ENCODE results near the gene LPCAT1. TPM values are rescaled to one million over a fixed set of nuclear protein-coding genes. Genes with fewer than 3 reads are reported as not detected.

The LPCAT1 gene
- total RNA-seq, 4 donors from 2014 or later = 7.7 to 44.8 (median 12.0) TPM

DNA sequence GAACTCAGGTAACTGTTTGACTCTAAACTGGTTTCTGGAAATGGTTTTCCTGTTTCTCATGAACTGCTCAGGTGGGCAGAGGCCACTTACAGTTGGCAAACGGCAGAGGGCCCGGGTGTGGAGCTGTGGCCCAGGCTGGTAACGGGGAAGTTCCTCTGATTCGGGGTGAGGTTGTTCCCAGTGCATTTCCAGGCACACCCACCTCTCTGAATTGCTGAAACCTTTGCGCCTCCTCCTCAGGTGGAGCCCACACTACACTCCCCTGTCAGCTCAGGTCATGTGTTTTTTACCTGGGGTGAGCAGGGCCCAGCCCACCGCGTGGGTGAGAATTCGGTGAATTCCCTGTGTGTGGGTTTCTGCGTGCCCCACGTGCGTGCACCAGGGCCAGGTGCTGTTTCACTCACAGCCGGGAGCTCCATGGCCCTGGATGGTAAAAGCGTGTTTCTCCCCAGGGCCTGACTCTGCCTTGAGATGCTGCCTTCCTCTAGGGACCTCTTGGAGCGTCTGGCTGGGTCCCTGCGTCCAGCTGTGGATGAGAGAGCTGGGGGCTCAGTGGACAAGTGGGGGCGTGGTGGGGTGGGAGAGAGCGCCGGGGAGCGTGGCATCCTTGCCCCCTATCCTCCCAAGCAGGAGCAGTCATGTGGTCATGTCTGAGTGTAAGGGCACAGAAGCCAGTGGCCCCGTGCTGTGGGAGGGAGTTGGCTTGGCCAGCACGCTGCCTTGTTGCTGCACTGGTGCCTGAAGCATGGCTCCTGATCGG, 33.5 kb upstream of the LPCAT1 start:
- no peaks in the 10 kb centered on the region for H3K36me3 ChIP-seq
- intact Hi-C loops (cut with DNase I) = no loop called here
- peaks cover 7 to 21% (median 8%) of the 10 kb centered on the region in 3 donors for H3K4me1 ChIP-seq
- TF ChIP-seq, protein P1, sequence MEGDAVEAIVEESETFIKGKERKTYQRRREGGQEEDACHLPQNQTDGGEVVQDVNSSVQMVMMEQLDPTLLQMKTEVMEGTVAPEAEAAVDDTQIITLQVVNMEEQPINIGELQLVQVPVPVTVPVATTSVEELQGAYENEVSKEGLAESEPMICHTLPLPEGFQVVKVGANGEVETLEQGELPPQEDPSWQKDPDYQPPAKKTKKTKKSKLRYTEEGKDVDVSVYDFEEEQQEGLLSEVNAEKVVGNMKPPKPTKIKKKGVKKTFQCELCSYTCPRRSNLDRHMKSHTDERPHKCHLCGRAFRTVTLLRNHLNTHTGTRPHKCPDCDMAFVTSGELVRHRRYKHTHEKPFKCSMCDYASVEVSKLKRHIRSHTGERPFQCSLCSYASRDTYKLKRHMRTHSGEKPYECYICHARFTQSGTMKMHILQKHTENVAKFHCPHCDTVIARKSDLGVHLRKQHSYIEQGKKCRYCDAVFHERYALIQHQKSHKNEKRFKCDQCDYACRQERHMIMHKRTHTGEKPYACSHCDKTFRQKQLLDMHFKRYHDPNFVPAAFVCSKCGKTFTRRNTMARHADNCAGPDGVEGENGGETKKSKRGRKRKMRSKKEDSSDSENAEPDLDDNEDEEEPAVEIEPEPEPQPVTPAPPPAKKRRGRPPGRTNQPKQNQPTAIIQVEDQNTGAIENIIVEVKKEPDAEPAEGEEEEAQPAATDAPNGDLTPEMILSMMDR (IDR thresholded peaks at IDR 0.05) = no peak
- TF ChIP-seq POLR2A (IDR thresholded peaks at IDR 0.05) = no peak
- 72 to 77% methylated on average over 8 to 12 of the region's 22 CpGs for WGBS, 2 donors
- DNase-seq = no peak
- H3K27me3 ChIP-seq = peaks cover 0 to 68% (median 0%) of the 10 kb centered on the region in 4 donors
- no peaks in the 10 kb centered on the region for H3K9me3 ChIP-seq
- no peak overlapping the region for H3K27ac ChIP-seq
- no peak overlapping the region for H3K4me3 ChIP-seq

DNA sequence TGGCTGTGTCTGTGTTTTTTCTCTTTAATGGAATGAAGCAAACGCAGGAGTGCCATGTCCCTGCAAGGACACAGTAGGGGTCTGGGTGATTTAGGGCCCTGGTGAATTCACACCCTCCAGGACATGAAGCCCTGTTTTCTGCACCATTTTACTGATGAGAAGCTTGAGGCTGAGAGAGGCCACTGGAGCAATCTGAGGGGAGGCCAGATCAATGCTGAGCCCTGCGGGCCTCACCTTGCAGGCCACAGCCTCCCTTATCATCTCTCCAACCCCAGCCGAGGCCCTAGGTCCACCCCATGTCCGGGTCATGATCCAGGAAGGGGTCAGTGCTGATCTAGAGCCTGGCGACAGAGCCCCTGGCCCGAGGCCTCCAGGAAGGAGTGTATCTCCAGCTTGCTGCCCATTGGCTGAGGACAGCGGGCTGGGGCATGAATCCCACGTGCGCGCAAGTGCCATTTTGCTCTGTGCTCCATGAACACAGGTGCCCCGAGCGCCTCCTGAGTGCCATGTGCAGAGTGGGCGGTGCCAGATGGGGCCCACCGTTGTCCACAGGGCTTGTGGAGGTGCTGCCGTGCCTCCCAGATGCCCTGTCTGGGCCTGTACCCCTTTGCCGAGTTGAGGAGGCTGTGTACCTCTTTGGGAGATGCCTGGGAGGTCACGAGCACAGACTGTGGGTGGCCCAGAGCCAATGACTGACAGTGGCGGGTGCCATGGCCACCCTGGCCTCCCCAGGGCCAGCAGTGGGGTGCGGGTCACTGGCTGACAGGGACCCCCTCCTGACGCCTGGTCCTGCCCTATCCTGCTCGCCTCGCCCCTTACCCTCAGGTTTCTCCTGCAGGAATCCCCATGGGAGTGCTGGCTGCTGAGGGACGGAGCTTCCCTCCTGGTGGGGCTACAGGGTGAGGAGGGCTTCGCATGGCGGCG, 32.3 kb upstream of the LPCAT1 start:
- Histone ChIP-seq H3K9me3 (no peaks in the 10 kb centered on the region), H3K27me3 (peaks cover 0 to 70% (median 0%) of the 10 kb centered on the region in 4 donors), H3K4me3 (no peak overlapping the region), H3K4me1 (peaks cover 7 to 29% (median 8%) of the 10 kb centered on the region in 3 donors), H3K27ac (no peak overlapping the region), H3K36me3 (no peaks in the 10 kb centered on the region)
- TF ChIP-seq POLR2A (IDR thresholded peaks at IDR 0.05) = no peak
- TF ChIP-seq, protein P1 (IDR thresholded peaks at IDR 0.05) = no peak
- no peak for DNase-seq
- intact Hi-C loops (cut with DNase I) = no loop called here
- 84 to 87% methylated on average over 3 to 13 of the region's 26 CpGs for WGBS, 2 donors

DNA sequence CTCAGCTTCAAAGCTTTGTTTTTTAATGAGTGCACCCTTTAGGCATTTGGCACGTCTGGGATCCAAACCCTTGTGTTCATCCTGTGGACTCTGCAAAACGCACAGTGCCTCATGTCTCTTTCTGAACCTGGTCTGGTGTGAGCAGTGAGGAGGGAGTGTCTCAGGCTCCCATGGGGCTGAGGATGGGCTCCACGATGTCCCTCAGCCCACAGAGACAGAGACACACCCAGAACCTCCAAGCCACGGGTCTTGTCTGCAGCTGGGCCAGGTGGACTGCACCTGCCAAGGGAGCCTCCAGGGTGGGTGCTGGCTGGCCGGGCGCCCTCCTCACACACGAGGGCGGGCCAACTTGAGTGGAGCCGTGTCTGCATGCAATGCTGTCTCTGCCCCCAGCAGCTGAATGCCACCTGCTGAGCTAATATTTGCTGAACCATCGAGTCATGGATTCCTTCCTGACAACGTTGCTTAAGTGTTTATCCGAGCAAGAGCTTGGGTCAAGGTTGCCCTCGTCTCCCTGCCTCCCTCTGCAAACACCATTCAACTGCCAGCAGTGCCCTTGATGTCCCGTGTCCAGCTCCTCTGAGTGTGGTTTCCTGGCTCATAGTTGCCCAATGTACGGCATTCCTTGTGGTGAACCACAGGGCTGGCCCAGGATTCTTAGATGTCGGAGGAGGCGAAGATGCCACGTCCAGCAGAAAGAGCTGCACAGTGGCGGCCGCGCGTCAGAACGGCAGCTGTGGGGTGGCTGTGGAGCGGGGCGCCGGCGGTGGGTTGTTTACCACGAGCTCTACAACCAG, 31.4 kb upstream of the LPCAT1 start:
- Histone ChIP-seq H3K36me3 (no peaks in the 10 kb centered on the region), H3K27me3 (peaks cover 0 to 68% (median 0%) of the 10 kb centered on the region in 4 donors), H3K9me3 (no peaks in the 10 kb centered on the region), H3K4me3 (no peak overlapping the region), H3K4me1 (peaks cover 7 to 29% (median 8%) of the 10 kb centered on the region in 3 donors), H3K27ac (no peak overlapping the region)
- intact Hi-C loops (cut with DNase I) = no loop called here
- no peak for TF ChIP-seq POLR2A (IDR thresholded peaks at IDR 0.05)
- TF ChIP-seq, protein P1 (IDR thresholded peaks at IDR 0.05) = no peak
- no peak for DNase-seq
- WGBS, 2 donors = 33 to 77% methylated on average over 4 to 11 of the region's 28 CpGs

DNA sequence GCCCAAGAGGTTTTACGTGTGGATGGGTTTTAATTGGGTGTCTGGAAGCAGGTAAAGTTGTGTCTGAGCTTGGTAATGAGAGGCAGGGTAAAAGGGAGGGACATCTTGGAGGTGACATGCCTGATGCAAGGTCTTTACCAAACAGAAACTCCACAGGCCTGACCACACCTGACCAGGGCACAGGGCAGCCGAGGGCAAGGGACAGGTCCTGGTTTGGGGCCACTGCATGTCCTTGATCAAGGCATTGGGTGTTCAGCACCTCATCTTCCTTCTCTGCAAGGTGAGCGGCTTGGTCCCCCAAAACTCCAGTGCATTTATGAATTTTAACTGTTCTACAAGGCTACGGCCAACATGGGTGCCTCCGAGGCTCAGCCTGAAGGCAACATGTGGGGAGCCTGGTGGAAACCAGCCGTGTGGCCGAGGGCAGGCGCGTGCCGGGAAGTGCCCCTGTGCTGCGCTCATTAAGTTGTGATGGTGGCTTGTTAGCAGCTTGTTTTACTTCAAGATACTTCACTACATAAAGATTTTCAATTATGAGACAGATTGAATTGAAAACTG, 30.7 kb upstream of the LPCAT1 start:
- no peak overlapping the region for H3K4me3 ChIP-seq
- WGBS, 2 donors = 78 to 90% methylated on average over 8 to 10 of the region's 11 CpGs
- intact Hi-C loops (cut with DNase I) = no loop called here
- H3K27ac ChIP-seq = no peak overlapping the region
- TF ChIP-seq POLR2A (IDR thresholded peaks at IDR 0.05) = no peak
- TF ChIP-seq, protein P1 (IDR thresholded peaks at IDR 0.05) = no peak
- H3K9me3 ChIP-seq = no peaks in the 10 kb centered on the region
- no peak for DNase-seq
- no peaks in the 10 kb centered on the region for H3K36me3 ChIP-seq
- H3K27me3 ChIP-seq = peaks cover 0 to 70% (median 0%) of the 10 kb centered on the region in 4 donors
- peaks cover 7 to 29% (median 8%) of the 10 kb centered on the region in 3 donors for H3K4me1 ChIP-seq
